NCI-H2107 treated with DMSO at 0.1 percent for 48 hours (cell line): ENCODE results near the gene KRT10.
A peak's percentile ranks its signal among the peaks of the same experiment; 100 is the strongest.
"Not testable (repeated sequence)": the region's sequence is repeated elsewhere in the genome, so short reads cannot be mapped to it uniquely, and the experiment has no call there.

Source experiments
- DNase-seq: peaks from one replicate; lab custom pipeline; 2025; ENCODE audit not compliant: unreplicated experiment; lab: John Stamatoyannopoulos, UW

The KRT10 gene

GRCh38 chr17:40822132-40822812, at the start of gene KRT10:
TSS of gene KRT10 (minus strand) at chr17:40822614. CDS start at chr17:40822585, 29 bp downstream.
- no peak for DNase-seq

- DNase-seq, result no peak
Observed at GRCh38 chr17:40871316-40871715, 48.9 kb upstream of the KRT10 start.

- no peak for DNase-seq
Observed at GRCh38 chr17:40870136-40870535, 47.7 kb upstream of the KRT10 start.

- no peak for DNase-seq
Observed at GRCh38 chr17:40866838-40867237, 44.4 kb upstream of the KRT10 start, which contains the start of gene KRT12. TSS of gene KRT12 (minus strand) at chr17:40867223. CDS start at chr17:40867186, 37 bp downstream.

- no peak for DNase-seq
Observed at GRCh38 chr17:40864661-40865390, 42.4 kb upstream of the KRT10 start.

GRCh38 chr17:40862985-40863733, 40.7 kb upstream of the KRT10 start:
- DNase-seq, result no peak

- DNase-seq, result no peak
Observed at GRCh38 chr17:40859536-40859935, 37.1 kb upstream of the KRT10 start.

GRCh38 chr17:40858667-40859066, 36.3 kb upstream of the KRT10 start:
- DNase-seq, result not testable (repeated sequence)

DNA sequence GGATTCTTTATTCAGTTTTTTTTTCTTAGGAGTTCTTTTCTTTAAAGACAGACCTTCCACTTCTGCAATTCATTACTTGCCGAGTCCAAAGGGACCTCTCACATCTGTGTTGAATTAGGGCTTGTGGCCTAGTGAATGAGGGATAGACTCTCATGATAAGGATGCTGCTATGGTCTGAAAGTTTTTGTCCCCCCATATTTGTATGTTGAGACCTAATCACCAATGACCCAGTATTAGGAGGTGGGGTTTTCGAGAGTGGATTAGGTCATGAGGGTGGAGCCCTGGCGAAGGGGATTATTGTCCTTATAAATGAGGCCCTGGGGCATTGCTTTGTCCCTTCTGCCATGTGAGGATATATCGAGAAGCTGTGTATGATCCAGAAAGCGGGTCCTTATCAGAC, 35.1 kb upstream of the KRT10 start:
- DNase-seq, result no peak

DNA sequence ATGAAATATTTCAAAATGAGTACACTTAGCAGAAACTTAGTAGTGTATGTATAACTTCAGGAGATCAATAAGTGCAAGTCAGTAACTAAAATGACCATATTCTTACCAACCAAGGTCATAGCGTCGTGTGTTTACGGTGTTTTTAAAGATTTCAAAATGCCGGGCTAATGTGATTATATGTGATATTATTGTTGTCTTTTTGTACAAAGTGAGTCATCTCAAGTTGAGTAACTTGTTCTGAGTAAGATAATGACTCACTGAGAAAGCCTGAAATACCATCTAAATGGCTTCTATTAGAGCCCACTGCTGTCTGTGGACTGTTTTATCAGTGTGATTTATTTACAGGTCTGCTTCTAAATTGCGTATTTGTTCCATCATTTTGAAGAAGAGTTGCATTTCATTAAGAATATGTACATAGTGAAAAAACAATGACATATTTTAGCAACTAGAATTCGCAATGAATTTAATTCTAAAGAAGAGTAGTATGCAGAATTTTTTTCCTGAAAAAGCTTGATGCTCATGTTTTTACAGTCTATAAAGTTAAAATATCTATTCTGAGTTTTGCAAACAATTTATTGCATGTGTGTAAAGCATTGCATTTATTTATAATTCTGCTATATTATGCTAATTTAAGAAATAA, 31.9 kb upstream of the KRT10 start:
- no peak for DNase-seq

DNA sequence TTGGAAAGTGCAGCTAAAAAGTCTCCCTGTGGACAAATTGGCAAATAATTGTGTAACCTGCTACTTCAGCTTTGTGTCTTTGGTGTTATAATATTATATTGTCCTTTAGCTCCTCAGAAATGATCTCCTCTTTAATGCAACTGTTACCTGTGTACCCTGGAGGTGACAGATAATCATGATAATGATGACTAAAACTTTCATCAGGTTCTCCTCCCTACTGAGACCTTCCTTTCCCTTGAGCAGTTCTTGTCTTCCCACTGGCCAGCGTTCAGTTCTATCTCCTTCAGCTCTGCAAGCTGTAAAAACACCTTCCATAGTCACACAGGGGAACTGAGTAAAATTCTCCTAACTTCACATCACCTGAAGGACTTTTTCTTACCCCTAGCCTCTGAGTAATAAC, 29.9 kb upstream of the KRT10 start:
- DNase-seq, result no peak

- DNase-seq, result no peak
Observed at GRCh38 chr17:40850293-40850972, 28.0 kb upstream of the KRT10 start.

DNA sequence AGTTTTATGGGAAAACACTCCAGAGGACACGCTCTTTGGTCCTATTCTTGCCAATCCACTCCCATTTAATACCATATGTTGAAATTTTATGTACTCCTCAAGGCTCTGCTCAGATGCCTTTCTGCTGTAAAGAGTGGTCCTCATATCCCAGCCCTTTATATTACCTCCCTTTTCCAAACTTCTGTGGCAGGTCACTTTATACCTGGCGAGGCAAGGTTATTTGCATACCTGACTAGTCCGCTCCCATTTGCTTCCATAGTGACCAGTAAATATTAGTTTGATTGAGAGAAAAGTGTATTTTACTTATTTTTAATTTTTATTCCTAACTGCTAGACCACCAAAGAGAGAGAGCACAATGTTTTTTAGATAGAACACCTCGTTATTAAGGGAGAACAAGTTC, 27.3 kb upstream of the KRT10 start:
- DNase-seq, result no peak

DNA sequence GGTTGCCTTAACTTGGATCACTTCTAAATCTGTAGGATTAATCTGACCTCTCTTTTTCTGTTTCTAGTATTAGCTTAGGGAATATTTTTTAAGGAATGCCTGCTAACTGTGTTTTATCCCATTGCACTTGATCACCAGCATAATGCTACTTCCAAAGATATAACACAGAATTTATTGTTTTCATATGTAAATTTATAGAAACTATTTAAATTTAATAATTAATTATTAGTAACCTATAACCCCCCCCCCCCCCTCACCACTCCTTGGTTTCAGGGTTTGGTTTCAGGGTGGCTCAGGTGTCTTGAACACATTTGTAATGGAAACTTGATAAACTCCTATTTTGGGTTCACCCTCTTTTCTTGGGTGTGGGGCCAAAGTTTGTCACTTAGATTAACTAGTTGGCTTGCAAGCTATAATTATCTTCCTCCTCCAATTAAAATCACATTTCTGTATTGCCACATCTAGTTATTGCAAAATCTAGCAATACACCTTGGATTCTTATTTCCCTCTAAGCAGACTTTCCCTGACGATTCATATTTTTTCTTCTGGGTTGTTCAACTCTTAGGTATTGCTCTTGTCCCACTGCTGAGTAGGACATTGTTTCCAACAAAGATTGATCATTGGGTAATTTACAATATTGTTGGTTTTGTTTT, 26.3 kb upstream of the KRT10 start:
- DNase-seq, result no peak

DNA sequence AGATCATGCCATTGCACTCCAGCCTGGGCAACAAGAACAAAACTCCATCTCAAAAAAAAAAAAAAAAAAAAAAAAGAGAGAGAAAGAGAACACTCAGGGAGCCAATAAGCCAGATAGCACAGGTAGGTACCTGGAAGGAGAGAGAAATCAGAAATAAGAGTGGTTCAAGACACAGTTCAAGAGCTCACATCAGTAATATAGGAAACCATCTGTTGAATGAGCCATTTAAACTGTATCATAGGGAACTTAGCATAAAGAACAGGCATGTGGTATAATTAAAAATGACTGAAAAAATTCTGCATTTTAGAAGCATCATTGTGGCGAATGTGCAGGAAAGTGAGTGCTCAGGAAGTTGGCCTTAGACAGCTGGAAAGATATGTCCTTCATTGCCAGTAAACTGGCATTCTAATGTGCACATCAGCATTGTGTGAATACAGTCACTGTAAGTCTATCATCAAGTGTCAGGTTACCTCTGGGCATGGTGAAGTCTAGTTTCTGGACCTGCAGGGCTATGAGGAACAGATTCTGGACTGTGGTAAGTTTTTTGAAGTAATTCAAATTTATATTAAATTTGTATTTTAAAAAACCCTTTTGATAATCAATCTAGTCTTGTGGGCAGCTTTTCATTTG, 24.2 kb upstream of the KRT10 start:
- DNase-seq, result peak; percentile 11

GRCh38 chr17:40844671-40845107, 22.3 kb upstream of the KRT10 start:
- no peak for DNase-seq

DNA sequence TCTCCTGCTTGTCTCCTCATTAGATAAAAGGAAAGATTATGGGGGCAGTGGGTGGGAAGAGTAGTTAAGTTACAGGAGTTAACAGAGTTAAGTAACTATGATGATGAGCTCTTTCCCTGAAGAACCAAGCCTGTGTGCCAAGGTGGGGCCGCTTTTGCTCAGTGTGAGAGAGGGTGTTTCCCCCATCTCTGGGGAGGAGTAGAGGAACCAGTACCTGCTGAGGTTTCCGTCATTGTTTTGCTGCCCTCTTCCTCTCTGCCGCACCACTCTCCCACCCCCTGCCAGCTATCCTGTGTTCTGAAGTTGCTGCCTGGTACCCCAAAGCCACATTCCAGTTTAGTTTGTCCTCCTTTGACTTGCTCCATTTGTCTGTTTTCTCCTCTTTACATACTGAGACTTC, 20.8 kb upstream of the KRT10 start:
- no peak for DNase-seq

GRCh38 chr17:40841246-40841645, 18.8 kb upstream of the KRT10 start:
- no peak for DNase-seq

DNA sequence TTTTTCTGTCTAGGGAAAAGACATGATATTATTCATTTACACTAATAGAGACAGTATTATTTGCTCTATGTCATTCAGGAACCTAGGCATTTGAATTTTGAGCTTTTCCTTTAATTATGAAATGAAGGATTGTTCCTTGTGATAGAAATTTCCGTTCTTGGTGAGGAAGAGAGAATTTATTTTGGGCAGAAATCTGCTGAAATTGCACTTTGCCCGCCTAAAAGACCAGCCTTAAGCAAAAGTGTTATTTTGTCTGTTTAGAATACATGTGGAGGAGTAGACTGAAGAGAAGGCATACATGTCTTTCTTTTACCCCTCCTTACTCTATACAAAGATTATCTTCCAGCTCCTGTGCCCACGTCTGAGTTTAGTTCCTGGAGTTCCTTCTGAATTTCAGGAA, 16.8 kb upstream of the KRT10 start:
- no peak for DNase-seq

DNA sequence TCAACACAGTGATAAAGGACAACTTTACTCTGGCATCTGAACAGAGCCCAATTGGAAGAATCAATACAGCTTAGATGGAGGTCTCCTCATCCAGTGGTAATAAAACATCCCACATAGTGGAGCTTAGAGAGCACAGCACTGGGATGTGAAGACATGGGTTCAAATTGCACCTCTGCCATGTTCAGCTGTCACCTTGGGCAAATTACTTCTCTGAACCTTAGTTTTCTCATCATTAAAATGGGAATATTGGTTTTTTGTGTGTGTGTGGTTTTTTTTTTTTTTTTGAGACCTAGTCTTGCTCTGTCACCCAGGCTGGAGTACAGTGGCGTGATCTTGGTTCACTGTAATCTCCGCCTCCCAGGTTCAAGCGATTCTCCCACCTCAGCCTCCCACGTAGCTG, 13.6 kb upstream of the KRT10 start:
- no peak for DNase-seq
